Breast epithelium (tissue), 3 donors: ENCODE results near the gene FGFR3.

Experiments
- POLR2A ChIP-seq: fragments of 450-650 bp; IDR thresholded peaks from one replicate; pipeline ENCODE4 v1.6.1; 2016; ENCODE audit warnings: antibody characterized with exemption, mild to moderate bottlenecking, moderate library complexity
- POLR2AphosphoS5 ChIP-seq, 3 donors: sonication (generic); formaldehyde crosslinking; IDR thresholded peaks; one replicate each; pipeline ENCODE4 v1.6.1; 2017; ENCODE audit warnings: antibody characterized with exemption in 3 of 3
- TF ChIP-seq, protein P1 (sequence below), 3 donors: fragments of 450-650 bp; IDR thresholded peaks; one replicate each; pipeline ENCODE4 v1.5.1; 2016 to 2017; ENCODE audit warnings: antibody characterized with exemption in 3 of 3, mild to moderate bottlenecking in 3 of 3, moderate library complexity in 3 of 3

- TF ChIP-seq, protein P1, sequence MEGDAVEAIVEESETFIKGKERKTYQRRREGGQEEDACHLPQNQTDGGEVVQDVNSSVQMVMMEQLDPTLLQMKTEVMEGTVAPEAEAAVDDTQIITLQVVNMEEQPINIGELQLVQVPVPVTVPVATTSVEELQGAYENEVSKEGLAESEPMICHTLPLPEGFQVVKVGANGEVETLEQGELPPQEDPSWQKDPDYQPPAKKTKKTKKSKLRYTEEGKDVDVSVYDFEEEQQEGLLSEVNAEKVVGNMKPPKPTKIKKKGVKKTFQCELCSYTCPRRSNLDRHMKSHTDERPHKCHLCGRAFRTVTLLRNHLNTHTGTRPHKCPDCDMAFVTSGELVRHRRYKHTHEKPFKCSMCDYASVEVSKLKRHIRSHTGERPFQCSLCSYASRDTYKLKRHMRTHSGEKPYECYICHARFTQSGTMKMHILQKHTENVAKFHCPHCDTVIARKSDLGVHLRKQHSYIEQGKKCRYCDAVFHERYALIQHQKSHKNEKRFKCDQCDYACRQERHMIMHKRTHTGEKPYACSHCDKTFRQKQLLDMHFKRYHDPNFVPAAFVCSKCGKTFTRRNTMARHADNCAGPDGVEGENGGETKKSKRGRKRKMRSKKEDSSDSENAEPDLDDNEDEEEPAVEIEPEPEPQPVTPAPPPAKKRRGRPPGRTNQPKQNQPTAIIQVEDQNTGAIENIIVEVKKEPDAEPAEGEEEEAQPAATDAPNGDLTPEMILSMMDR (IDR thresholded peaks at IDR 0.05) = no peak
- no peak for TF ChIP-seq POLR2AphosphoS5 (IDR thresholded peaks at IDR 0.05)
- no peak for TF ChIP-seq POLR2A
Observed at GRCh38 chr4:1815096-1815996, 22.3 kb downstream of the FGFR3 start.
